DMS 273 (cell line): Measurements from ENCODE around the gene PIGX.
A peak's percentile ranks its signal among the peaks of the same experiment; 100 is the strongest.

Experiments
- DNase-seq: peaks from one replicate; lab custom pipeline; 2025; ENCODE audit not compliant: unreplicated experiment; lab: John Stamatoyannopoulos, UW

Gene PIGX

GRCh38 chr3:196711838-196712513, at the start of gene PIGX, which contains the start of gene CEP19:
Gene PIGX, plus strand, starts transcription at chr3:196712377.
Gene CEP19, minus strand, starts transcription at chr3:196712250. Its CDS starts 3,593 bp downstream, at chr3:196708657.
- peak; percentile 97 for DNase-seq

DNA sequence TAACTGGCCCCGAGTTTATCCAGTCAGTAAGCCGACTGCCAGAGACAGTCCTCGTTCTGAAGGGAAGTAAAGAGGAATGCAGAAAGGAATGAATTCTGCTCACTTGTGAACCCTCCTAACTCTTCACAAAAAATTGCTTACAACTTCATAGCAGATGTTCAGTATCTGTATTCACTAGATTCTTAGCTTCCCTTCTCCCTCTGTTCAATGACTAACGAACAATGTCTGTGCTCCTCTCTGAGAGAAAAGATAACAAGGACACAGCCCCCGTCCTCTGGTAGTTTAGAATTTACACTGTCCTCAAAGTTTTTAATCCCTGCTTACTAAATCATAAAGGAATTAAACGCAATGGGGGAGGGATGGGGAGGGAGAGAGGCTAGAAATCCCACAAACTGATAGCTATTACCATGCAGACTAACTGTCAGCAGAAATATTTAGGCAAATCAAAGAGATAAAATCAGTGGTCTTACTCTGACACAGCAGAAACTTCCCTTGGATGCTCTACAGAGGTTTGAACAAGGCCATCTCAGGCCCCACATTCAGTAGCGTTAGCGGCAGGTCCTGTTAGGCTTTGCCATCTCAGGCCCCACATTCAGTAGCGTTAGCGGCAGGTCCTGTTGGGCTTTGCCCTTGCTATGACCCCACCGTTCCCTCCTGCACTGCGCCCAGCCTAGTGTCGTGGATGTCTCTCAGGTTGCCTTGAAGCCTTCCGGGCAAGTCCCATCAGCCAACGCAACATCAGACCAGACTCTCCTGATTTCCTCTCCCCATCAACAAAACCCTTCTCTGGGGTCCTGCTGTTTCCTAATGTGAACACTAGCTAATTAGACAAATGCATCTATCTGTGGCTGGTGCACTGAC, 49.2 kb upstream of the PIGX start:
- DNase-seq: no peak

- DNase-seq: peak; percentile 98
These were observed 45.9 kb upstream of the PIGX start for GRCh38 chr3:196666001-196666867.

DNA sequence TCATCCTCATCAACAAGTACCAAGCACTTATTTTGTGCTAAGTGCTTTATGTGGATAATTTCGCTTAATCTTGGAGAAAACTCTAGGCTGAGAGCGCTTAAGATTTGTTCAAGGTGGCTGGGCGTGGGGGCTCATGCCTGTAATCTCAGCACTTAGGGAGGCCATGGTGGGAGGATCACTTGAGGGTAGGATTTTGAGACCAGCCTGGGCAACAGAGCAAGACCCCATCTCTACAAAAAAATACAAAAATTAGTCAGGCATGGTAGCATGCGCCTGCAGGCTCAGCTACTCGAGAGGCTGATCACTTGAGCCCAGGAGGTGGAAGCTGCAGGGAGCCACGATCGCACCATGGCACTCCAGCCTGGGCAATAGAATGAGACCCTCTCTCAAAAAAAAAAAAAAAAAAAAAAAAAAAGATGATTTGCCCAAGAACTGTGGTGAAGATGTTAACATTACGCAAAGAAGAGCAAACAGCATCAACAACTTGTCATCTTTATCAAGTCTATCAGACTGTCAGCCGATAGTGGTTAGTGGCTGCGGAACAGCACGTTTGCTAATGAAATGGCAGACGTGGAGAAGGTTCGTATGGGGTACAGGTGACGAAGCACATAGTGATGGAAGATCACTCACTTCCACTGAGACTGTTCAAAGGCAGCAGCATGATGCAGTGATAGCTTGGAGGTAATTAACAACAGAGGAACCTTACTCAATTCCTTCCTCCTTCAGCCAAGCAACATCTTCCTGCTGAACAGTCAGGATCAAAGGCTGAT, 44.9 kb upstream of the PIGX start:
- no peak for DNase-seq

GRCh38 chr3:196670339-196670738, 41.8 kb upstream of the PIGX start:
- DNase-seq: no peak

DNA sequence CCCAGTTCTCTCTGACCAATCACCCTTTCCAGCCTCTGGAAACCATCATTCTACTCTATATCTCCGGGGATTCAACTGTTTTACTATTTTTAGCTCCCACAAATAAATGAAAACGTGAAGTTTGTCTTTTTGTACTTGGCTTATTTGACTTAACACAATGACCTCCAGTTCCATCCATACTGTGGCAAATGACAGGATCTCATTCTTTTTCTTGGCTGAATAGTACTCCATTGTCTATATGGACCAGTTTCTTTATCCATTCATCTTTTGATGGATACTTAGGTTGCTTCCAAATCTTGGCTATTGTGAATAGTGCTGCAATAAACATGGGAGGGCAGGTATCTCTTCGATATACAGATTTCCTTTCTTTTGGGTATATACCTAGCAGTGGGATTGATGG, 38.5 kb upstream of the PIGX start:
- DNase-seq: no peak

- no peak for DNase-seq
These were observed 34.8 kb upstream of the PIGX start for GRCh38 chr3:196677353-196677752.

DNA sequence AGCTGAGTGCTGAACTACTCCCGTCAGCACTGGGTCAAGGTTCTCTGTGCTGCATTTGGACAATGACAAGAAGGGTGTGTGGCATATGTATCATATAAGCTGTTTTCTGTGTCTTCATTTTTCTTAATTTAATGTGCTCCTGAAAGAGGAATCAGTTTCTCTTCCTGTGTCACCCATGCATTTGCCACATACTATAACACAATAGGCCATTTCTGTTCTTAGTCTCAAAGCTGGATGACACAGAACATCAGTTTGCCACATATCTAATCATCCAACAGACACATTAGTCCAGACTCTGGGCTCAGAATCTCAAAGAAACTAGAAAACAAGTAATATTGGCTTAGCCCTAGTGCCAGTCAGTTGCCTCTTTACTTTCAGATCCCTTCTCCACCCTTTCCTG, 34.2 kb upstream of the PIGX start:
- no peak for DNase-seq

DNA sequence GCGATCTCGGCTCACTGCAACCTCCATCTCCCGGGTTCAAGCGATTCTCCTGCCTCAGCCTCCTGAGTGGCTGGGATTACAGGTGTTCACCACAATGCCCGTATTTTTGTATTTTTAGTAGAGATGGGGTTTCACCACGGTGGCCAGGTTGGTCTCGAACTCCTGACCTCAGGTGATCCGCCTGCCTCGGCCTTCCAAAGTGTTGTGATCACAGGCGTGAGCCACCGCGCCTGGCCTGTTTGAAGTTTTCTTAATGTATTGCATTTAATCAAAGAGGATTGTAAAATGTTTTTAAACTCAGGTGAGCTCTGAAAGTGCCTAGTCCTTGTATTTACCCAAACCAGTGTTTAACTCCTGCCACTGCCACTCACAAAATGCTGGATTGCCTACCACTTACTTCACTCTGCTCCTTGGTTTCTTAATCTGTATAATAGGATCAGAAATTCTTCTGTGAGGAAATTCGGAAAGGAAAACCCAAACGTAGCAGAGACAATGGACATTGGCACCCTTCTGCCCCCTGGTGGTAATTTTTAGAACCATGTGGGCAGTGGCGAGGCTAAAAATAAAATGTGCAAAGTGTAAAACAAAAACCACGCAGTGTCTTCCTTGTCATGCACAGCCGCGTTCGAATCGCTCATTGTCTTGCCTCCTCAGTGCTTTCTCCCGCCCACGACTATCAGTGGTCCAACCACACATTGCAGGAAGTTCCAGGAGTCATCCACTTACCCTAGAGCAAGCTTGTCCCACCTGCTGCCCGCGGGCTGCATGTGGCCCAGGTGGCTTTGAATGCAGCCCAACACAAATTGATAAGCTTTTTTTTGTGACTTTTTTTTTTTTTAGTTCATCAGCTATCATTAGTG, 27.4 kb upstream of the PIGX start:
- peak; percentile 89 for DNase-seq

DNA sequence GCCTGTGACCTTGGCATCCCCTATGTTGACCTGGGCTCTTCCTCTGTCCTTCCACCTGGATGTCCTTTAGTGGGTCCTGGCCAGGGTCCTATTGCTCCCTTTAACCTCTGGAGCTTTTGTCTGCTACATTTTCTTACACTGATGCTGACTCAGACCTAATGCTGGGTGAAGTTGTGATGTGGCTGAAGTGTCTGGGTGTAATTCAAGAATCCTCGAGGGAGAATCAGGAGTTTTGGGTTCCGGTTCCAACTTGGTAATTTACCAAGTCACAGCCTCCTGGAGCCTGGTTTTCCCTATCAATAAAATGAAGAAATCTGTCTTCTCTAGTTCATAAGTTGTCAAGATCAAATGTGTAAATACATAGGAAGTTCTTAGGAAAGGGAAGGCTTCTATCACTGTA, 25.7 kb upstream of the PIGX start:
- DNase-seq: no peak

DNA sequence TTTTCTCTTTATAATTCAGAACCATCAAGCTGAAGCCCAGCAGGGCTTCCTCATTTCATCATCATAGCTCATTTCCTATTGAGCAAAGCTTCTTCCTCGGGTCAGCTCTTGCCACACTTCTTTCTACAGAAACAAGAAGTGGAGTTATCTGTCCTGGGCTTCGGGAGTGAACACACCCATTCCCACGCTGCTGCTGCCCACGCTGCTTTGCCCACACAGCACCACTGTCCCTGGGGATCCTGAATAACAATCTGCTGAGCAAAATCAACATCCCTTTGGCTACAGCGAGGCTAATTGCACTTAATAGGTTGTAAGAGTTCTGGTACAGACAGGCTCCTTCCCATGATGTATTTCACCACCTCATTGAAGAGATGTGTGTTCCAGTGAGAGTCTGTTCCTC, 23.8 kb upstream of the PIGX start:
- peak; percentile 35 for DNase-seq

DNA sequence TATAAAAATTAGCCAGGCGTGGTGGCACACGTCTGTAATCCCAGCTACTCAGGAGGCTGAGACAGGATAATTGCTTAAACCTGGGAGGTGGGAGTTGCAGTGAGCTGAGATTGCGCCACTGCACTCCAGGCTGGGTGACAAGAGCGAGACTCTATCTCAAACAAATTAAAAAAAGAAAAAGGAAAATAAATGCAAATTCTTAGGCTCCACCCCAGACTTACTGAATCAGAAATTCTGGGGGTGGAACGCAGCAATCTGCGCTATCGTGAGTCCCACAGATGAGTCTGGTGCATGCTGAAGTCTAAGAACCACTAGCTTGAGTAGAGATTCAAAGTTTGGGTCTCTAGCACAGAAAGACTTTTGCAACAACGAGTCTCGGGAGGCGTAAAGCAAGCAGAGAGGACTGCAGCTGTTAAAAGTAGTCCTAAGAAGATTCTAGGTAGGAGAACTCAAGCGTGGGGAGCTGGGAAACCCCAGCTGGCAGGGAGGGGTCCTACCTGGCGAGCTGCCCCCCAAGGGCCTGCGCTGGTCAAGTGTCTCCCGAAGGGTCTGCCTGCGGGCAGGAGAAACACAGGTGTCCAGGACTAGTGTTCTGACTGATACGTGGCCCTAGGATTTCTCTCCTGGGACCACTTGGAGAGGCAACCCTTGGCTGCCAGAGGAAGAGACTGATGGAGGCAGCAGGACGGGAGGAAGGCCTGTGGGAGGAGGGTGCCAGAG, 22.1 kb upstream of the PIGX start:
- no peak for DNase-seq

DNA sequence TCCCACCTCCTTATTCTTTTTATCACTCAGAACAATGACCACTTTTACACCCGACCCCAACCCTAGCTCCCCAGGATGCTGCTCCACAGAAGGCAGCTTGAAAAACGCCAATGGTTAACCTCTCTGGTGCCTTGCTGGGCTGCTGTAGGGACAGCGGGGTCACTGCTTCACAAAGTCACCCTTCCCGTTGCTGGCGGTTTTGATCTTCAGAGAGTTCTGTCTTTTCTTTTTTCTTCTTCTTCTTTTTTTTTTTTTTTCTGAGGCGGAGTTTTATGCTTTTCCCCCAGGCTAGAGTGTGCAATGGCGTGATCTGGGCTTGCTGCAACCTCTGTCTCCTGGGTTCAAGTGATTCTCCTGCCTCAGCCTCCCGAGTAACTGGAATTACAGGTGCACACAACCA, 20.8 kb upstream of the PIGX start:
- no peak for DNase-seq

- DNase-seq: peak; percentile 52
These were observed 18.0 kb upstream of the PIGX start for GRCh38 chr3:196694202-196694638.

- no peak for DNase-seq
These were observed 17.0 kb upstream of the PIGX start for GRCh38 chr3:196694941-196695848.

DNA sequence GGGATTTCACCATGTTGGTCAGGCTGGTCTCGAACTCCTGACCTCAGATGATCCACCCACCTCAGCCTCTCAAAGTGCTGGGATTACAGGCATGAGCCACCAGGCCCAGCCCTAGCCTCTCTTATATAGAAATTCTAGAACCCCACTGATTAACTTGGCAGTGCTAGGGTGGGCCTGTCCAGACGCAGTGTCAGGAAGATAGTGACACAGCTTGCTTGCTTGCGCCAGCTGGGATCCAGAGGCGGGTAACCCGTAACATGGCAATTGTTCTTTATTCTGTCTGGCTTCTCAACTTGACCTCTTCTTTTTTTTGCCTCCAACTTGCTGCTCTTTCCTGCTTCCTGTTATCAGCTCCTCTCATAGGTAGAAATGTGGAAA, 16.3 kb upstream of the PIGX start:
- DNase-seq: no peak

DNA sequence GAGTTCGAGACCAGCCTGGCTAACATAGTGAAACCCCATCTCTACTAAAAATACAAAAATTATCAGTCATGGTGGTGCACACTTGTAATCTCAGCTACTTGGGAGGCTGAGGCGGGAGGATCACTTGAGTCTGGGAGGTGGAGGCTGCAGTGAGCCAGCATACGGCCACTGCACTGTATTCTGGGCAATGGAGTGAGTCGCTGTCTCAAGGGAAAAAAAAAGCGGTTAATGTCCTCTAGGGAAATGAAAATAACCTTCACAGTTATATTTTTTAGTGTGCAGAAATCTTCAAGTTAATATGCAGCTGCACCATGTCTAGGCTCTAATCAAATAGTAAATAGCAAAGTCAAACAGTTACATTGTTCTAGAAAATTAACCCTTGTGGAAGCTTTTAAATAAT, 14.9 kb upstream of the PIGX start:
- DNase-seq: no peak

GRCh38 chr3:196699749-196700148, 12.4 kb upstream of the PIGX start:
- DNase-seq: no peak
